Common myeloid progenitor, CD34-positive (primary cell): Measurements from ENCODE around the gene CTF1.
A peak's percentile ranks its signal among the peaks of the same experiment; 100 is the strongest.

Experiments
- CTCF ChIA-PET: fragments of 350-600 bp; sonication (Branson Sonifier 250); formaldehyde crosslinking; loops from one replicate; lab custom pipeline; 2021; ENCODE audit warnings: antibody characterized with exemption; lab: Charles Lee
- POLR2A ChIA-PET: fragments of 350-600 bp; sonication (Branson Sonifier 250); formaldehyde crosslinking; loops from one replicate; lab custom pipeline; 2021; ENCODE audit warnings: antibody characterized with exemption; lab: Charles Lee
- DNase-seq, 3 donors: peaks; one replicate each; pipeline versions ENCODE4 v3.0.0 to v3.0.0-alpha.2; 2013
- H3K27ac ChIP-seq, 2 experiments: 1 replicate in 1 of 2; 2 replicates in 1 of 2; pipeline ENCODE4 v1.7.0; 2013; ENCODE audit warnings: inconsistent platforms in 2 of 2, low read length in 2 of 2, mild to moderate bottlenecking in 2 of 2, low read depth in 1 of 2, moderate library complexity in 1 of 2; ENCODE audit not compliant: severe bottlenecking in 2 of 2, insufficient read depth in 1 of 2, poor library complexity in 1 of 2
- H3K27me3 ChIP-seq, 5 experiments: replicated peaks in 2 of 5; 1 replicate in 3 of 5; 2 replicates in 2 of 5; pipeline versions ENCODE4 v1.6.1 to v1.7.0; 2013; ENCODE audit warnings: low read length in 4 of 5, mild to moderate bottlenecking in 2 of 5, moderate library complexity in 2 of 5, inconsistent platforms in 1 of 5; ENCODE audit not compliant: insufficient read depth in 5 of 5, control insufficient read depth in 4 of 5
- H3K36me3 ChIP-seq, 4 experiments: 1 replicate in 2 of 4; 2 replicates in 2 of 4; pipeline versions ENCODE4 v1.6.1 to v1.7.0; 2013; ENCODE audit warnings: low read length in 3 of 4, control low read depth in 1 of 4, mild to moderate bottlenecking in 1 of 4; ENCODE audit not compliant: control insufficient read depth in 4 of 4, insufficient read depth in 4 of 4
- H3K4me1 ChIP-seq, 4 experiments: 1 replicate in 3 of 4; 2 replicates in 1 of 4; pipeline versions ENCODE4 v1.6.1 to v1.7.1; 2013; ENCODE audit warnings: low read length in 3 of 4, mild to moderate bottlenecking in 3 of 4, control low read depth in 1 of 4, inconsistent platforms in 1 of 4, moderate library complexity in 1 of 4; ENCODE audit not compliant: control insufficient read depth in 4 of 4, insufficient read depth in 4 of 4; ENCODE audit errors: control extremely low read depth in 1 of 4
- H3K4me3 ChIP-seq, 7 experiments: 1 replicate in 4 of 7; 2 replicates in 3 of 7; pipeline versions ENCODE4 v1.5.1 to v1.7.0; 2013; ENCODE audit warnings: mild to moderate bottlenecking in 7 of 7, low read length in 6 of 7, moderate library complexity in 6 of 7, inconsistent platforms in 2 of 7, low read depth in 2 of 7, control low read depth in 1 of 7; ENCODE audit not compliant: insufficient read depth in 4 of 7, control insufficient read depth in 1 of 7; ENCODE audit errors: extremely low read depth in 1 of 7
- H3K9me3 ChIP-seq, 5 experiments: 1 replicate in 4 of 5; 2 replicates in 1 of 5; pipeline versions ENCODE4 v1.6.1 to v1.7.1; 2013; ENCODE audit warnings: low read length in 4 of 5, mild to moderate bottlenecking in 2 of 5, inconsistent platforms in 1 of 5, low read depth in 1 of 5, moderate library complexity in 1 of 5; ENCODE audit not compliant: control insufficient read depth in 4 of 5, insufficient read depth in 2 of 5; ENCODE audit errors: control extremely low read depth in 1 of 5
- WGBS: methylation state at CpG from one replicate; pipeline ENCODE4 v1.1.5; 2013; ENCODE audit not compliant: insufficient coverage; 5-methylcytosine and 5-hydroxymethylcytosine counted together

Gene CTF1

DNA sequence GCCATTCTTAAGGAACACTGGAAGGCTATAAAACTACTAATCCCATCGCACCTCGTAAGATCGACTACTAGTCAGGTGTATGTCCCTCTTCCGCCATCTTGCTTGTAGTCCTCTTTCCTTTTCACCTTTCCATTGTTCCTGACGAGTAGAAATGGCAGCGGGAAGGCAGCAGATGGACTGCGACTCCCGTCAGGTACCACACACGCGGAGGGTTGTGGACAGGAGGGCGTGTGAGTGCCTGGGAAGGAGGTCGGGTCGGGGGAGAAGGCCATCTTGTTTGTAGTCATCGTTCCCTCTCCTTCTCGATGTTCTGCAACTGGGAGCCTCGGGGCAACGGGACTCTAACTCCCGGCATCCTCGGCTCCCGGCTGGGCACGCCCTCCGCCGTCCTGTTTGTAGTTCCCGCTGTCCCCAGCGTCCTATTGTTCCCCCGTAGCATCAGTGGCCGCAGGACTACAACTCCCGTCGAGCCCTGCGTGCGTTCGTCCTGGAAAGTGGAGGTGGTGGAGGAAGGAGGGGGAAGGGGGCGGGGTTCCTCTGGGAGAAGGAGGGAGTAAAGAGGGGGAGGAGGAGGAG is 26.6 kb downstream of the CTF1 start:
- 0% methylated on average over 25 of the region's 33 CpGs for WGBS
- H3K4me1 ChIP-seq = peaks cover 0 to 33% (median 31%) of the 10 kb centered on the region in 4 experiments
- no peaks in the 10 kb centered on the region for H3K27me3 ChIP-seq
- H3K36me3 ChIP-seq = peaks cover 4 to 26% (median 13%) of the 10 kb centered on the region in 4 experiments
- peak; percentile 99 for DNase-seq
- ChIA-PET POLR2A (no interaction called here), CTCF (interaction anchor here (0.9 kb wide), 1 partner anchor 19 kb away, joined by 3 read pairs; no protein-coding TSS in a partner anchor)
- H3K9me3 ChIP-seq = no peaks in the 10 kb centered on the region
- H3K27ac ChIP-seq = peak overlapping the region; percentile 94 to 96
- peak overlapping the region; percentile 82 to 100 (median 93) for H3K4me3 ChIP-seq

DNA sequence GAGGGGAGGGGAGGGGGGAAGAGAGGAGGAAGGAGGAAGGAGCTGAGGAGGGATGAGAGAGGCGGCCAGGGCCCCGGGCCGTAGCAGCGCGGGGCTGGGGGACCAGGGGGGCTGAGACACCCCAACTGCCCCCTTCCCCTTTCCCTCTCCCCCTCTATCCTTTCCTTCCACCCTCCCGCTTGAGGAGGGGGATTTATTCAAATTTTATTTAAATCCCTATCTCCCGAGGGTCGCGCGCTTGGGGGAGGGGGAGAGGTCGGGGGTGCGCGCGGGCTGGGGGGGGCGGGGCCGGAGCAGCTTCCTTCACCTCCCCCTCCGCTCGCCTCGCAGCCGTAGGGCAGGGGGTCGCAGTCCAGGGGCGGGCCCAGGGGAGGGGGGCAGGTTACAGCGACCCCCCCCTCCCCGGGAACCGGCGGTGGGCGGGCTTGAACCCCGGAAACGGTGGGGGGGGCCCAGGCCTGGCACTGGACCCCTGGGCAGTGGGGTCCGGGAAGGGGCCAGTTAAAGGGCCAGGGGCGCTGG is 27.2 kb downstream of the CTF1 start, which contains the start of gene FBXL19:
Gene FBXL19, plus strand, starts transcription at position 19 of the 522 bp plus-strand sequence. CDS start 2,183 bp downstream, outside the sequence.
- POLR2A ChIA-PET = no interaction called here
- Histone ChIP-seq H3K4me3 (peak within 1 kb of the TSS; percentile 82 to 100 (median 93)), H3K27ac (peak within 1 kb of the TSS; percentile 94 to 96), H3K9me3 (no peaks in the 10 kb centered on the region), H3K27me3 (no peaks in the 10 kb centered on the region), H3K4me1 (peaks cover 0 to 33% (median 31%) of the 10 kb centered on the region in 4 experiments), H3K36me3 (peaks cover 4 to 31% (median 14%) of the 10 kb centered on the region in 4 experiments)
- DNase-seq = no peak
- CTCF ChIA-PET = interaction anchor here (0.9 kb wide), 1 partner anchor 18 kb away, joined by 3 read pairs; no protein-coding TSS in a partner anchor
- WGBS = no CpG with 5 or more reads among the region's 31 CpGs

DNA sequence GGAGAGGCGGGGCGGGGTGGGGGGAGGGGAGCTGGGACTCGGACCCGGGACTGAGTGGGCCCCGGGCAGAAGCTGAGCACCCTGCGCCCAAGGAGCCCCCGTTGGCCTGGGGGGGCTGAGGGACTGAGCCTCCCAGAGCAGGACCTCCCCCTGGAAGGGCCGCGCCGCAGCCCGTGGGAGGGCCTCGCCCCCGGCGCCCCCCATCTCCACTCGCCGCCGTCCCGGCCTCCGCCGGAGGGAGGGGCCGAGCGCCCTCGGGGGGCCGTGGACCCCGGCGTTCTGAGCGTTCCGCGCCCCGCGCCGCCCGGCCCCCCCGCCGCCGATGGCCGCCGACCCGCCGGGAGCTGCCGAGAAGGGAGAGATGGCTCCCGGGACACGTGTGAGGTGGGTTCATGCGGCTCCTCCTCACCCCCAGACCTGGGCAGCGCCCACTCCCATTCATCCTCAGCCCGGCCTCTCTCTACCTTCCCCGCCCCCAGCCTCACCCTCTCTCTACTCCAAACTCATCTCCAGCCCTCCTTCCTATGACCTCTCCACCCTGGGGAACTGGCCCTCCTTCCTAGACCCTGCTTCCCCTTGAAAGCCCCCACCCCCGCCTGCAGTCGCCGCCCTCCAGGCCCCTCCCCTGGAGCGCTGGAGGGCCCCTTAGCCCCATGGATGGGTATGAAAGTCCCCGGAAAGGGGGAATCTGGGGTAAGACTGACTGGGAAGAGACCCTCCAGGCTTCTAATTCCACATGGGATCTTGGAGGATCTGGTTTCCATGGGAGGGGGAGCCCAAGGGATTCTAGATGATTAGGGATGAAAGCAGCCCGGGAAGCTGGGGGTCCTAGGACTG is 27.9 kb downstream of the CTF1 start:
- Histone ChIP-seq H3K4me1 (peaks cover 0 to 33% (median 31%) of the 10 kb centered on the region in 4 experiments), H3K27ac (peak overlapping the region in 1 of 2 experiments; percentile 14), H3K27me3 (no peaks in the 10 kb centered on the region), H3K36me3 (peaks cover 4 to 37% (median 18%) of the 10 kb centered on the region in 4 experiments), H3K4me3 (peak overlapping the region; percentile 26 to 100 (median 91)), H3K9me3 (no peaks in the 10 kb centered on the region)
- ChIA-PET CTCF (interaction anchor here (0.9 to 9.9 kb wide), 2 partner anchors 15 to 18 kb away, joined by 3 to 98 read pairs; no protein-coding TSS in a partner anchor), POLR2A (interaction anchor here (0.6 kb wide), 1 partner anchor 23 kb away, joined by 3 read pairs; no protein-coding TSS in a partner anchor)
- peak in 2 of 3 donors; percentile 19 to 21 for DNase-seq
- 6% methylated on average over 41 of the region's 53 CpGs for WGBS

DNA sequence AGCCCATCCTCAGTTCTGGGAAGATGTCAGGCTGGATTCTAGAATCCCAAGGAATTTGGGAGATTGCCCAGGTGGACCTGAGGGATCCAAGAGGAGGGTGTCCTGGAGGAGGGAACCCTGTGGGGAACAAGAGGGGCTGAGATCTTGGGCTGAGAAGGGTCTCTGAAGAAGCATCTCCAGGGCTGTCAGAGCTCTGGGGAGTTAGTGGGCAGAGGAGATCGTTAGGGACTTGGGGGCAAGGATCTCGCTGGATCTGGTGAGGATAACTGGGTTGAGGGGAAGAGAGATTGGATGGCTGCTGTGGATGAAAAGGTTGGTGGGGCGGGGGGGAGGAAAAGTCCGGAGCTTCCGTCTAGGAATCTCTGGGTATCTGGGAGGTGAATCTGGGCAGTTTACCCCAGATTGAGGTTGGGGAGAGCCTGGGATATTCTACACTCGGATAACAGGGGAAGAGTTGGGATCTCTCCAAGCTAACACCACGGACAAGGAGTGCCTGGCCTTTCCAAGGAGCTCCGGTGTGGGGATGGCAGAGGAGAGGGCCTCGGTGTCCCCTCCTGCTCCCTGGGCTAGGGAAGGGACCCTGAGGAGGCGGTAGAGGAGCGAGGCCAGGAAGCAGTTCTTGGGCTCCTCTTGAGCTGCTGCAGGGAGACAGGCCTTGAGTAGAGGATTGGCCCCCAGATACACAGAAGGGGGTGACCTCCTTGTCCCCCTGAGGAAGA is 28.7 kb downstream of the CTF1 start:
- no peak for DNase-seq
- CTCF ChIA-PET = interaction anchor here (9.9 kb wide), 1 partner anchor 14 kb away, joined by 98 read pairs; no protein-coding TSS in a partner anchor
- no peak overlapping the region for H3K27ac ChIP-seq
- H3K9me3 ChIP-seq = no peaks in the 10 kb centered on the region
- H3K4me3 ChIP-seq = peak overlapping the region in 5 of 7 experiments; percentile 89 to 100 (median 93)
- peaks cover 0 to 33% (median 31%) of the 10 kb centered on the region in 4 experiments for H3K4me1 ChIP-seq
- POLR2A ChIA-PET = interaction anchor here (0.6 kb wide), 1 partner anchor 24 kb away, joined by 3 read pairs; no protein-coding TSS in a partner anchor
- WGBS = 89% methylated on average over 9 of the region's 11 CpGs
- H3K36me3 ChIP-seq = peaks cover 3 to 42% (median 20%) of the 10 kb centered on the region in 4 experiments
- H3K27me3 ChIP-seq = no peaks in the 10 kb centered on the region

DNA sequence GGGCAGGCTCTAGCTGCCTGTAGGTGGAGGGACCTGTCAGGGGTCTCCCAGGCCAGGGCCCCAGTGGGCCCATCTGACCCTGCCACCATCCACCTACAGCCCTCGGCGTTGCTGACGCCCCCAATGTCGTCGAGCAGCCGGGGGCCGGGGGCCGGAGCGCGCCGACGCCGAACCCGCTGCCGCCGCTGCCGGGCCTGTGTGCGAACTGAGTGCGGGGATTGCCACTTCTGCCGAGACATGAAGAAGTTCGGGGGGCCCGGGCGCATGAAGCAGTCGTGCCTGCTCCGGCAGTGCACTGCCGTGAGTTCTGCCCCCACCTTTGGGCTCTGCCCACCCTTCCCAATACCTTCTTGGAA is 29.2 kb downstream of the CTF1 start:
- no peak for DNase-seq
- no peak overlapping the region for H3K4me3 ChIP-seq
- no peaks in the 10 kb centered on the region for H3K27me3 ChIP-seq
- H3K27ac ChIP-seq = no peak overlapping the region
- ChIA-PET CTCF (interaction anchor here (2.4 to 9.9 kb wide), 2 partner anchors 14 to 28 kb away, joined by 8 to 98 read pairs; no protein-coding TSS in a partner anchor), POLR2A (no interaction called here)
- peaks cover 4 to 47% (median 22%) of the 10 kb centered on the region in 4 experiments for H3K36me3 ChIP-seq
- peaks cover 0 to 33% (median 31%) of the 10 kb centered on the region in 4 experiments for H3K4me1 ChIP-seq
- H3K9me3 ChIP-seq = no peaks in the 10 kb centered on the region
- WGBS = 98% methylated on average over 13 of the region's 26 CpGs

DNA sequence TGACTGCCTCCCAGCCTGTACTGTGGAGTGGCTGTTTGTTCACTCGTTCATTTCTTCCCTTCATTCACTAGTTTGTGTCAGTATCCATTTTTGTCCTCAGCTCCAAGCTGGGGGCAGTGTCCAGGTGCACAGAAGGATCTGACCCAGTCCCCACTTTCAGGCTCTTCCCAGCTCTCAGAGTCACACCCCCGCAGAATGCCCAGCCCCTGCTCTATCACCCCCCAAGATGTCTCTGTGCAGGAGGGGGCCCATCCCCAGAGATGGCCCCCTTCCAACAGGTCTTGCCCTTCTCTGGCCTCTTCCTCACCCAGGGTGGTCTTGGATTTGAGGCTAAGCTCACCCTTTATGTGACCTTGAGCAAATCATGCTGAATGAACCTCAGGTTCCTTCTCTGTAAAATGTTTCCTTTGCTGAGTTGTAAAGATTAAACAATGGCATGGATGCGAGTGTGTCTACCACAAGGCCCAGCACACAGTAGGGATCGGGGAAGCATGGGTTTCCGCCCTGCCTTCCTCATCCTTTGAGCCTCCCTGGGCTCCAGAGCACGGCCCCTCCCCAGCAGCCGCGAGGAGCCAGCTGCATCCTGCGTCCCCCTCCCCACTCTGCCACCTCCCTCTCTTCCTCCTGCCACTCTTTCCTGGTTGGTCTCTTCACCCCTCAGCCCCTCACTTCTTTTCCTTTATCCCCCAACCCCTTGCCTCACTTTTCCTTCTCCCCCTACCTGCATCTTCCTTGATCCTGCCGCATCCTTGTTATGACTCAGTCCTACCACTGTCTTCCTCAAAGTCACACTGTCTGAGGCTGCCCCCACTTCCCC is 29.8 kb downstream of the CTF1 start:
- Histone ChIP-seq H3K4me1 (peaks cover 0 to 30% (median 27%) of the 10 kb centered on the region in 4 experiments), H3K27ac (no peak overlapping the region), H3K36me3 (peaks cover 8 to 53% (median 26%) of the 10 kb centered on the region in 4 experiments), H3K9me3 (no peaks in the 10 kb centered on the region), H3K4me3 (peak overlapping the region in 1 of 7 experiments; percentile 5), H3K27me3 (no peaks in the 10 kb centered on the region)
- POLR2A ChIA-PET = no interaction called here
- 67% methylated on average over 10 of the region's 10 CpGs for WGBS
- DNase-seq = no peak
- CTCF ChIA-PET = interaction anchor here (2.4 to 9.9 kb wide), 2 partner anchors 13 to 28 kb away, joined by 8 to 98 read pairs; no protein-coding TSS in a partner anchor
